LNCAP (cell line): ENCODE measurements around the gene SOD1.

Experiments used
- CTCF ChIP-seq: fragments of 450-650 bp; IDR thresholded peaks from 2 replicates; pipeline ENCODE4 v1.5.1; 2017; ENCODE audit warnings: mild to moderate bottlenecking

Gene SOD1

GRCh38 chr21:31670070-31670469 lies 10.6 kb downstream of the SOD1 start:
- TF ChIP-seq CTCF = no peak

DNA sequence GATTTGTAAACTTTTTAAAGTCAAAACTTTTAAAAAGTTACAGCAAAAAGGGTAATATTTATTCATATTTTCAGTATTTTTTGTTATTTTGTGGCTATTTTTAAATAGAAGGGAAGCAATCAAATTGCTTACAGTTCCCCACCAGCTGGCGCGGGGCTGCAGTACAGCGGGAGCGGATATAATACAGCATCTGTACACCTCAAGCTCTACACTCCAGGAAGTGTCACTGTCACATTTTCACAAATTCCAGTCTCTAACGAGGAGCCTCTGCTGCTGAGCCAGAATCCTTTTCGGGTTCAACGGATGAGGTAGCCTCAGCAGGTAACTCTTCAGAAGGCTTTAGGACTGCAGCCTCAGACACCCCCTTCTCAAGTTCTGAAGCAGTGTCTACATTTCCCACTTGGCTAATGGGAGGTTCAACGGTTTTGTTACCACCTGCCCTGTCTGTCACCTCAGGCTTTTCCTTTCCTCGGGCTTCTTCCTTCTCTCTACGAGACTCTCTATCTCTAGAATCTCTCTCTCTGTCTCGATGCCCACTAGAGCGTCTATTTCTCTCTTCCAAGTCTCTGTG lies 11.7 kb downstream of the SOD1 start:
- no peak for TF ChIP-seq CTCF

DNA sequence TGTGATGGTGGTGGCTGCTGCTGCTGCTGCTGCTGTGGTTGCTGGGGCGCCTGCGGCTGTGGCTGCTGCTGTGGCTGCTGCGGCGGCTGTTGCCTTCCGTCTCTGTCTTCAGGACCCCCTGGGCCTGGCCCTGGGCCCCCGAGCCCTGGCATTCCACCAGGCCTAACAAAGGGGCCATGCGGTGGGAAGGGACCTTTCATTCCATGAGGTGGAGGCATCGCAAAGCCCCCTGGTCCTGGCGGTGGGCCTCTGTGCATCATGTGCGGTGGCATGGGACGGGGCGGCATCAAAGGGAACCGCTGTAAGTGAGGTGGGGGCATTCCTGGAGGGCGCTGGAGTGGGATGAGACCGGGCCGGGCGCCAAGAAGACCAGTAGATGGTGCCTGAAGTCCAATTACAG lies 12.4 kb downstream of the SOD1 start:
- TF ChIP-seq CTCF = no peak

DNA sequence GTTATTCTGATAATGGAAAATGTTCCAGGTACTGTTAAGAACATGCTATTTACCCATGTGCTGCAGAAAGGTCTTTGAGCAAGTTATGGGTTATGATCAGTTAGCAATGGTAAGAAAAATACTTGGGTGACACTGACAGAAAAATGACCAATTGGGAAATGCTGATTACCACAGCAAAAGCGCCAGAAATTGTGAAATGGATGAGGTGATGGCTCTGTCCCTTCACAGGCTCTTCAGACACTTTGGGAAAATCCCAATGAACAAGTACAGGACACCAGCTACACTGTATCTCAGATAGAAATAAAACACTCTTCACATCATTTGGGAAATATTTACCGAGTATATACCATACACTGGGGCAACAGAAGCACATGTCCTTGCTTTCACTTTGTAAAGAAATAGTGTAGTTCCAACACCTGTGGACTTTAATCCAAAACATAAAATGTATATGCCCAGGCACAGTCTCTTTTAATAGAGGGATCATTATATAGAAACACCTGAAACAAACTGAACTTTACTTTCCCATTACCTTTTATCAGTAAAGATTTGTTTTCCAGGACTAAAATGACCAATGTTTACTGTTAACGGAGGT lies 13.9 kb downstream of the SOD1 start:
- no peak for TF ChIP-seq CTCF

GRCh38 chr21:31675318-31675717 lies 15.8 kb downstream of the SOD1 start:
- no peak for TF ChIP-seq CTCF

DNA sequence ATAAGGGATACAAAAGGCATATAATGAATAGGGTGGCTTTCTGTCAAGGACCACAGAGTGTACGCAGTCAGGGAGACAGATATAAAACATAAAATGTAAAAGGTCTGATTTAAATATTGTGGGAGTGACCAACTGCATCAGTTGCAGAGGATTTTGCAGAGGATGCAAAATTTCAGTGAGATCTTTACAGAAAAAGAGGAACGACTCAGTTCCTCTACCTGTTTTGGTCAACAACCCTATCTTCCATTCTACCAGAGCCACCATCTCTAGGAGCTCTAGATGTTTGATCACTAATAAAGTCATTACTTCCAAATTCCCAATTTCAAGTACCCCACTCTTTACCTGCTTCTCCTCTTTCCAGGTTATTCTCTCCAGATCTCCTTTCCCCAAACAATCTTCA lies 16.5 kb downstream of the SOD1 start:
- no peak for TF ChIP-seq CTCF

DNA sequence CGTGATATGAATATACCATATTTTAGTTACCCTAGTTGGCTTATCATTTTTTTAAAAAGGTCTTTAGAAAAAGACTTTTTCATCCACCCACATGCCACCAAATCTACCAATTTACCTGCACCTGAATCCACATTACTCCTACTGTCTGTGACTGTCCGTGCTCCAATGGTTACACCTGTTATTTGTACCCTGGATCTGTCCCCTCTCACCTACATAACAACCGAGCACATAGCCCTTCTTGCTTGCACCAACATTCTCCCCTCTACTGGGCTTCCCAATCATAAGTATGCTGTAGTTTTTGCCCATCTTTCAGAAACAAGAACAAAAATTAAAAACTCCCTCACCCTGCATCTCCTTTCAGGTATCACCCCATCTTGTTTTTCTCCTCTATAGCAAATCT lies 17.6 kb downstream of the SOD1 start:
- no peak for TF ChIP-seq CTCF

- no peak for TF ChIP-seq CTCF
Observed at GRCh38 chr21:31678478-31678877, 19.0 kb downstream of the SOD1 start.
